GM06990 (cell line): ENCODE results near the gene CLSTN3.

ENCODE experiments used
- DNase-seq: peaks from one replicate; pipeline ENCODE4 v3.0.0-alpha.2; 2011; ENCODE audit not compliant: insufficient read length; ENCODE audit errors: extremely low read depth
- H3K27me3 ChIP-seq: replicated peaks from 2 replicates; pipeline ENCODE4 v1.6.0; 2011; ENCODE audit warnings: low read length; ENCODE audit not compliant: control insufficient read depth, insufficient read depth
- H3K36me3 ChIP-seq: 2 replicates; pipeline ENCODE4 v1.5.1; 2011; ENCODE audit warnings: low read length; ENCODE audit not compliant: control insufficient read depth, insufficient read depth
- H3K4me3 ChIP-seq: replicated peaks from 2 replicates; pipeline ENCODE4 v1.5.1; 2011; ENCODE audit warnings: low read depth, mild to moderate bottlenecking, control low read depth, low read length
- CTCF ChIP-seq: IDR thresholded peaks from 2 replicates; pipeline ENCODE4 v1.5.1; 2011; ENCODE audit warnings: low read length, control low read depth, mild to moderate bottlenecking, inconsistent platforms; ENCODE audit not compliant: insufficient read depth, poor library complexity, severe bottlenecking

The CLSTN3 gene

GRCh38 chr12:7096006-7096932 is 33.9 kb upstream of the CLSTN3 start:
- no peaks in the 10 kb centered on the region for H3K27me3 ChIP-seq
- H3K36me3 ChIP-seq: no peaks in the 10 kb centered on the region; the same call in 1 of the 2 replicates
- H3K4me3 ChIP-seq: no peak overlapping the region
- TF ChIP-seq CTCF: no peak
- DNase-seq: no peak

GRCh38 chr12:7096979-7097378 is 33.2 kb upstream of the CLSTN3 start:
- TF ChIP-seq CTCF: no peak
- H3K27me3 ChIP-seq: no peaks in the 10 kb centered on the region
- H3K4me3 ChIP-seq: no peak overlapping the region
- peaks cover 3% of the 10 kb centered on the region for H3K36me3 ChIP-seq
- no peak for DNase-seq

GRCh38 chr12:7099290-7099996 is 30.7 kb upstream of the CLSTN3 start:
- peaks cover 3% of the 10 kb centered on the region for H3K36me3 ChIP-seq
- TF ChIP-seq CTCF: no peak
- no peak overlapping the region for H3K4me3 ChIP-seq
- DNase-seq: no peak
- H3K27me3 ChIP-seq: no peaks in the 10 kb centered on the region

GRCh38 chr12:7100239-7100638 is 29.9 kb upstream of the CLSTN3 start:
- Histone ChIP-seq H3K36me3 (peaks cover 3% of the 10 kb centered on the region), H3K27me3 (no peaks in the 10 kb centered on the region), H3K4me3 (no peak overlapping the region)
- no peak for TF ChIP-seq CTCF
- no peak for DNase-seq

GRCh38 chr12:7101047-7101693 is 29.0 kb upstream of the CLSTN3 start:
- no peak for TF ChIP-seq CTCF
- H3K4me3 ChIP-seq: no peak overlapping the region
- DNase-seq: no peak

More at GRCh38 chr12:7101047-7101693, 29.0 kb upstream of the CLSTN3 start:
- Histone ChIP-seq H3K27me3 (no peaks in the 10 kb centered on the region), H3K36me3 (peaks cover 3% of the 10 kb centered on the region)
